ENCODE data around the gene LRP1B.

- no peak for TF ChIP-seq CTCF (IDR thresholded peaks at IDR 0.05)
- no peak for TF ChIP-seq POLR2AphosphoS5 (IDR thresholded peaks at IDR 0.05)
- TF ChIP-seq POLR2A (IDR thresholded peaks at IDR 0.05): no peak
Observed at GRCh38 chr2:141967980-141968379, 162.8 kb downstream of the LRP1B start.
